Measurements from ENCODE around the gene LRRC42.
"Not testable (repeated sequence)": the region's sequence is repeated elsewhere in the genome, so short reads cannot be mapped to it uniquely, and the experiment has no call there.

Gene LRRC42

DNA sequence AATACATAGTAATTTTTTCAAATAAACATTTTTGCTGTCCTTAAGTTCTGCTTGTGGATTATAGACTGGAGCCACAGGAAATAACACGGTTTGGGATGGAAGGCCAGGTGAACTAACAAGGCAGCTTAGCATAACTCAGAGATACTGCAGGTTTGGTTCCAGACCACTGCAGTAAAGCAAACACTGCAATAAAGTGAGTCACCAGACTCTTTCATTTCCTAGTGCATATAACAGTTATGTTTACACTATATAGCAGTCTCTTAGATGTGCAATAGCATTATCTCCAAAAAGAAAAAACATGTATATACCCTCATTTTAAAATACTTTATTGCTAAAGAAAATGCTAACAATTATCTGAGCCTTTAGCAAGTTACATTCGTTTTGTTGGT is 22.0 kb downstream of the LRRC42 start:
- no peak for DNase-seq

- not testable (repeated sequence) for DNase-seq
Observed at GRCh38 chr1:53969323-53969722, 23.2 kb downstream of the LRRC42 start.

GRCh38 chr1:53971718-53972117 is 25.6 kb downstream of the LRRC42 start:
- DNase-seq = no peak

DNA sequence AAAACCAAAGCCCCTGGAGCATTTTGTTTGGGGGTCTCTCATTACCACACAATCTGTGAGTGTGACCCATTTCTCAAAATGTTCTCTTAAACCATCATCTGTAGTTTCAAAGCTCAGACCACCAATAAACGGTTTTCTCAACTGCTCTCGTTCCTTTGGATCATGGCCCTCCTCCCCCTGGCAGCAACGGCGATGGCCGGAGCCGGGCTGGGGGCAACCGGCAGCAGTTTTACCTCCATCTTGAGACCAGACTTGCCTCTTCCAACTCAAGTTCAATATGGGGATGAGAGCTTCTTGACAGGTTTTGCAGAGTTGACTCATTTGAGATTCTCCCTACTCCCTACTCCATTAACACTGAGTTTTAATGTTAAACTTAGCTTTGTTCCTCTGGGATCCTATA is 29.7 kb downstream of the LRRC42 start:
- DNase-seq = no peak

DNA sequence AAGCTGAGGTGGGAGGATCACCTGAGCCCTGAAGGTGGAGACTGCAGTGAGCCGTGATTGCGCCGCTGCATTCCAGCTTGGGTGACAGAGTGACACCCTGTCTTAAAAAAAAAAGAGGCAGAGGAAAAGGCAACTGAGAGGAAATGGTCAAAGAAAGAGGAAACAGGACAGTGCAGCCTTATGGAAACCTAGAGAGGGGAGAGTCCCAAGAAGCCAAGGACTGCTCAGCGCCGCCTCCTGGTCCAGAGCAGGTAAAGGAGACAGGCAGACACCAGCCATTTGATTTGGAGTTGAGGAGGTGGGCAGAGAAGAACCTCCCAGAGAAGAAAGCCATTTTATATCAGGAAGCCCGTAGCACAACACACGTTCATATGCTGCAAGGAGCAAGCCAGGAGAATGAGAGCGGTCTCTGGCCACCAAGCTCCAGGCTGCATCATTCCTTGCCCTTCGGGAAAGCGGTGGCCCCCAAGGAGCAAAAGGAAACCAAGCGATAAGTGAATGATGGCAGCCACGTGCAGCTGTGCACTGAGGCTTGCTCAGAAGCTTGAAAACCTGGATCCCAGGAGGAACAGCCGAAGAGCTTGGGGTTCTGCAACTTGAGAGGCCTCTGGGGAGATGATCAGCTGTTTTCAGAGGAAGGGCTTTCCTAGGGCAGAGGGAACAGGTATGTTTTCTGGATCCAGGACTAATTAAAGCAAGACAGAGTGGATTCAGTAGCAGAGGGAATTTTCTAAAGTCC is 33.7 kb downstream of the LRRC42 start:
- DNase-seq = no peak

GRCh38 chr1:53981220-53981619 is 35.1 kb downstream of the LRRC42 start:
- no peak for DNase-seq

DNA sequence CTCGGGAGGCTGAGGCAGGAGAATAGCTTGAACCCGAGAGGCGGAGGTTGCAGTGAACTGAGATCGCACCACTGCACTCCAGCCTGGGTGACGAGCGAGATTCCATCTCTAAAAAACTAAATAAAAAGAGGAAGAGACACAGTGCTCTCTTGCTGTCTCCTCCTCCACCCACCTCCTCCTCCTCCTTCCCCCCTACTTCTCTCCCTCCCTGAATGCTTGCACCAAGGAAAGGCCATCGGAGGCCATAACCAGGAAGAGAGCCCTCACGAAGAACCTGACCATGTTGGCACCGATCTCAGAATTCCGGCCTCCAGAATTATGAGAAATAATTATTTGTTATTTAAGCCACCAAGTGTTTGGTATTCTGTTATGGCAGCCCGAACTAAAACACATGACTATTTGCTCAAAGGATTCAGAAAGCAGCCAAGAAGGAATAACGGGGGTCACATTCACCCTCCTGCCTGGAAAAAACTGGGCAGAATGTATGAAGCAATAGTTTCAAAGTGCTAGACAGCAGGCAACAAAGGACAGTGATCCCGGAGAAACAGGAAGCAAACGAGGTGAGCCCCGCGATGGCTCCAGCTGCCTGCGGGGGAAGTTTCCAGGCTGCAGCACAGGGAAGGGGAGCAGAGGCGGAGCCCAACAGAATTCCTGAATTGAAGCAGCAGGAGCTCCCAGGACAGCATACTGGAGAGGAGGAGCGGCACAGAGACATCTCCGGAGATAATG is 36.0 kb downstream of the LRRC42 start:
- no peak for DNase-seq

DNA sequence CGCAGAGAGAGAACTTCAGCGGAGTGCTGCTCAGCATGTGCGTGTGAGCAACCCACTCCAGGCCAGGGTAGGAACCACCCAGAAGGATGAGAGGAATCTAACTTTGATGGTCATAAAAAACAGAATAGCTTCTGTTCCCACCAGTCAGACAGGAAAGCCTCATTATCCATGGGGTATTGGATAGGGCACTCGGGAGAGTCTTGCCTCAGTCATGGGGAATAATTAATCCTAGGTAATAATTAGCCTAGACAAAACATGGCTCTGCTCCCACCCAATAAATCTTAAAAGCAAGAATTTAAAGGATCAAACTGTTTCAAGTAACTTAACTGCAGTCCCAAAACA is 36.6 kb downstream of the LRRC42 start:
- no peak for DNase-seq

- no peak for DNase-seq
Observed at GRCh38 chr1:53984726-53985125, 38.6 kb downstream of the LRRC42 start.

DNA sequence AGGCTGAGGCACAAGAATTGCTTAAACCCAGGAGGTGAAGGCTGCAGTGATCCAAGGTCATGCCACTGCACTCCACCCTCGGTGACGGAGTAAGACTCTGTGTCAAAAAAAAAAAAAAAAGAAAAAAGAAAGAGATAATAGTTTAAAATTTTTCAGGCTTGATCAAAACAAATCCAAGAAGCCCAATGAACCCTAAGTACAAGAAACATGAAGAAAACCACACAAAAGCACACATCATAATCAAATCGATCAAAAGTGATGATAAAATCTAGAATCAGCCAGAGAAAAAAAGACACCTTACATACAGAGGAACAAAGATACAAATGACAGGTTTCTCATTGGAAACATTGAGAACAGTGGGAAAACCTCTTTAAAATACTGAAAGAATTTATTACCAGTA is 40.3 kb downstream of the LRRC42 start:
- DNase-seq = no peak

DNA sequence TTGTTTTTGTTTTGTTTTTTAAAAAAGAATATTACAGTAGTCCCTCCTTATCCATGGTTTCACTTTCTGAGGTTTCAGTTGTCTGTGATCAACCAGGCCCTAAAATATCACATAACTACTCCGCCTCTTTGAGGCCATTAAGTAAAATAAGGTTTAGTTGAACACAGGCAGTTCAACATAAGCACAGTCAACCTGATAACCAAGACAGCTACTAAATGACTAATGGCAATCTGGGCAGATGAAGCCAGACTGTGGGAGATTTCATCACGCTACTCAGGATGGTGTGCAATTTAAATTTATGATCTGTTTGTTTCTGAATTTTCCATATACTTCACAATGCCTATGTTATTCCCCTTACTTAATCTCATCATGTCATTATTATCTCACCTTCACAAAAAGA is 41.7 kb downstream of the LRRC42 start:
- no peak for DNase-seq

DNA sequence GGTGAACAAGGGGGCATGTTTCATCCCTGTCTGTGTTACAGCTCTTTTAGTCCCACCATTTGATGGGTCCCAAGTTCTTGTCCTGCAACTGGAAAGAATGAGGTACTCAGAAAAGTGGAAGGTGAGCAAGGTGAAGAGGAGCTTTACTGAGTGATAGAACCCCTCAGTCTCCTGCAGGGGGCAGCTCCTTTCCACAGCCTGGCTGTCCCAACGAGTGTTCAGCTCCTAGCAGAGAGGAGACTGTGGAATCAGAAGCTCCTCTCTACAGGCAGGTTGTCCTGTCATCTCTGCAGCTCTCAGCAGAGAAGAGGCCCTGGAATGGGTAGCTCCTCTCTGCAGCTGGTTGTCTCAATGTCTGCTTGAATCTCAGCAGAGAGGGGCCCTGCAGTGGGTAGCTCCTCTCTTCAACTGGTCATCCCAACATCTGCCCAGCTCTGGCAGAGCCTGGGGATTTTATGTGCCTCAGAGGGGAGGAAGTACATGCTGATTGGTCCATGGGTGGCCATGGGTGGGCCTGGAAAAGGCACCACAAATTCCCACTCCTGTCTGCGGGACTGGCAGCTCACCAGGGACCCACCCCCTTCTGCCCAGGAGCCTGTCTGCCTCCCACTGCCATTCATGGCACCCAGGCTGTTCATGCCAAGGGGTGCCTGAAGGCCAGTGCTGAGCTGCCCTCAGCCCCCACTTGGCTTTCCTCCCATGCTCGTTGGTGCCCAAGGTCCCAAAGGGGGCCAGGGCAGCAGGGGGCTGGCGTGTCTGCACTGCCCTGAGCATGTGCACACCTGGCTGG is 46.1 kb downstream of the LRRC42 start:
- no peak for DNase-seq

DNA sequence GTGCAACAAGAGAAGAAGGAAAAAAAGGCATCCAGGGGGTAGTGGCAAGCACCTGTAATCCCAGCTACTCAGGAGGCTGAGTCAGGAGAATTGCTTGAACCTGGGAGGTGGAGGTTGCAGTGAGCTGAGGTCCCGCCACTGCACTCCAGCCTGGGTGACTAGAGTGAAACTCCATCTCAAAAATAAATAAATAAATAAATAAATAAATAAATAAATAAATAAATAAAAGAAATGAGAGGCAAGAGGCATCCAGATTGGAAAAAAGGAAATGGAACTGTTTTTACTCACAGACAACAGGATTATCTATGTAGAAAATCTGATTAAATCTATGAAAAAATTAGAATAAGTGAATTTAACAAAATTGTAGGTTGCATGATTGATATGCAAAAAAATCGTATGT is 48.4 kb downstream of the LRRC42 start:
- not testable (repeated sequence) for DNase-seq

- no peak for DNase-seq
Observed at GRCh38 chr1:53995683-53996082, 49.5 kb downstream of the LRRC42 start.

DNA sequence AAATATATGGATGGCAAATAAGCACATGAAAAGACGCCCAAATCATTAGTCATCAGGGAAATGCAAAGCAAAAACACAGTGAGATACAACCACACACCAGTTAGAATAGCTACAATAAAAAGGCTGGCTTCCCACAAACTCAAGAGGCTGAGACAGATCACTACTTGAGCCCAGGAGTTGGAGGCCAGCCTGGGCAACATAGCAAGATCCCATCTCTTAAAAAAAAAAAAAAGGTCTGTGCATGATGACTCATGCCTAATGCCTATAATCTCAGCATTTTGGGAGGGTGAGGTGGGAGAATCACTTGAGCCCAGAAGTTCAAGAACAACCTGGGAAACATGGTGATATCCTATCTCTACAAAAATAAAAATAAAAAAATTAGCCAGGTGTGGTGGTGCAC is 52.1 kb downstream of the LRRC42 start:
- DNase-seq = no peak

GRCh38 chr1:53999920-54000319 is 53.8 kb downstream of the LRRC42 start:
- DNase-seq = no peak

DNA sequence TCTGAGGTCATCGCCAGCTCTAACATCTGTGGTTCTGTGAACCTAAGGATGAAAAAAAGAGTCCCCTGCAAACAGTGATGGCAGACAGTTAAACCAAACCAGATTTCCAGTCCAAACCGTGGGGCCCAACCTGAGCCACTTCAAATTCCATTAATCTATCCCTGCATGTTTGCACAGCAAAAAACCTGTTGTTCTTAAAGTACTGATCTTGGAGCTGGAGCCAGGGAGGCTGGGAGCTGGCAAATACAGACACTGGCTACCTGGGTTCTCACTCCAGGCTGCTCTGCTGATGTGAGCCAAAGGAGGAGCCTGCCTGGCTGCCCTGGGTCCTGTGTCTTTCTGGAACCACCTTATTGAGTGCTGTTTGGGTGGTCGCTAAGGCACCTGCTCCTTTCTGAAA is 55.4 kb downstream of the LRRC42 start:
- DNase-seq = no peak

DNA sequence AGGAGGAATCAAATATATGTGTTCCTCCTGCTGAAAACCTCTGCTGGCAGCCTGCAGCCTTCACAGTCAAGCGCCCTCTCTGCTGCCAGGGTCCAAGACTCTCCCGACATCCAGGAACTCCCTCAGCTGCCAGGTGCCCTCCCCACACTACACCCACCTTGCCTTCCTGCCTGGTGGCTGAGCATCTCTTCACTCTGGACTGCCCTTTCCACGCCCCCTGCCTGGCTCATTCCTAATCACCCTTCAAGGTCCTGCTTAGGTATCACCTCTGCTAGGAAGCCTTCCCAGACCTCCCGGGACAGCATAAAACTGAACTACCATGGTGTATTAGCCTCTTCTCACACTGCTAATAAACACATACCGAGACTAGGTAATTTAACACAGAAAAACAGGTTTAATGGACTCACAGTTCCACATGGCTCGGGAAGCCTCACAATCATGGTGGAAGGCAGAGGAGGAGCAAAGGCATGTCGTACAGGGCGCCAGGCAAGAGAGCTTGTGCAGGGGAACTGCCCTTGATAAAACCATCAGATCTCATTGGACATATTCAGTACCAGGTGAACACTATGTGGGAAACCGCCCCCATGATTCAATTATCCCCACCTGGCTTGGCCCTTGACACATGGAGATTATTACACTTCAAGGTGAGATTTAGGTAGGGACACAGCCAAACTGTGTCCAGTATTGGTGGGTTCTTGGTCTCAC is 56.5 kb downstream of the LRRC42 start:
- no peak for DNase-seq

DNA sequence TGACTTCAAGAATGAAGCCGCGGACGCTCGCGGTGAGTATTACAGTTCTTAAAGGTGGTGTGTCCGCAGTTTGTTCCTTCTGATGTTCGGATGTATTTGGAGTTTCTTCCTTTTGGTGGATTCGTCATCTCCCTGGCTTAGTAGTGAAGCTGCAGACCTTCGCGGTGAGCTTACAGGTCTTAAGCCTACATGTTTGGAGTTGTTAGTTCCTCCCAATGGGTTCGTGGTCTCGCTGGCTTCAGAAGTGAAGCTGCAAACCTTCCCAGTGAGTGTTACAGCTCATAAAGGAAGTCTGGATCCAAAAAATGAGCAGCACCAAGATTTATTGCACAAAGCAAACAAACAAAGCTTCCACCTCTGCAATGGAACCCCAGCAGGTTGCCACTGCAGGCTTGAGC is 57.1 kb downstream of the LRRC42 start:
- DNase-seq = no peak

GRCh38 chr1:54003750-54004480 is 57.8 kb downstream of the LRRC42 start:
- not testable (repeated sequence) for DNase-seq

- no peak for DNase-seq
Observed at GRCh38 chr1:54004481-54005049, 58.4 kb downstream of the LRRC42 start.

DNA sequence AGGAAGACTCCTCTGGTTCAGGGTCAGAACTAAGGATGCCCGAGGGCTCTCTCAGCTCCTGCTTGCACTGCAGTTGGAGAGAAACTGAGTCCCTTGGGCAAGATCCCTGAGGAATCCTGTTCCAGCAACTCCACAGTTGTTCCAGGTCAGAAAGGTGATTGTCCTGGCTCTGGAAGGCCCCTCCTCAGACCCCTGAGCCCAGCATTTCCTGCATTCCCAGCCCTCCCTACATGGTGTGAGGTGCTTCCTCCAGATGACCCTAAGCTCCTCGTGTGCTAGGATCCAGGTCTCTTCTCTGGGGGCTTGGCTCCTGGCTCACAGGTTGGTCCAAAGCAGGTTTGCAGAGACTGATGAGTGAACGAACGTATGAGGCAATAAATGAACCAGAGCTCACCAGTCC is 60.4 kb downstream of the LRRC42 start:
- no peak for DNase-seq
